K562 (cell line): Measurements from ENCODE around the gene PRKG1. TPM values are rescaled to one million over a fixed set of nuclear protein-coding genes. Genes with fewer than 3 reads are reported as not detected.

Experiments
- ATAC-seq: fragments of 200-7000 bp; cut with Tn5 transposase; 3 replicates; pipeline ENCODE4 v1.9.1; 2020; ENCODE audit warnings: moderate library complexity
- BruUV-seq: library from RNA; stranded (reverse); fragments of 400-500 nt; replicated peaks from 2 replicates; lab custom pipeline; 2021; lab: Mats Ljungman, UMichigan
- CTCF ChIA-PET: fragments of 300-600 bp; formaldehyde crosslinking; extraction: SDS; loops from one replicate; lab custom pipeline; 2021; ENCODE audit warnings: low intra/inter-chr PET ratio; lab: Yijun Ruan, JAX
- POLR2A ChIA-PET: fragments of 300-600, 350-650 bp; sonication (Branson Sonifier 250); formaldehyde crosslinking; extraction: SDS; loops from one replicate; lab custom pipeline; 2021; ENCODE audit warnings: antibody characterized with exemption, inconsistent platforms; lab: Yijun Ruan, JAX
- DNase-seq, 4 experiments: peaks; one replicate each; pipeline versions ENCODE4 v3.0.0 to v3.0.0-alpha.2; 2011 to 2018; ENCODE audit warnings: low spot score in 3 of 4, mixed read lengths in 3 of 4; ENCODE audit errors: extremely low read depth in 1 of 4
- FAIRE-seq: peaks from 2 replicates; lab custom pipeline; 2011; peaks lifted over from hg19 to GRCh38; lab: Jason Lieb, UNC
- H2AFZ ChIP-seq: 2 replicates; pipeline ENCODE4 v1.6.0; 2011; ENCODE audit warnings: low read depth, low read length, control low read depth, inconsistent platforms
- H3K27ac ChIP-seq: fragments of 200-600 bp; 3 replicates; pipeline ENCODE4 v1.8.0; 2011; ENCODE audit warnings: low read depth, mild to moderate bottlenecking, control low read depth, inconsistent platforms, low read length, moderate library complexity, mixed read lengths; ENCODE audit errors: extremely low read depth
- H3K27me3 ChIP-seq, 2 experiments: fragments of 300-600 bp in 1 of 2; 2 replicates in 1 of 2; 3 replicates in 1 of 2; pipeline versions ENCODE4 v1.6.0 to v1.8.0; 2011; ENCODE audit warnings: inconsistent platforms in 2 of 2, low read length in 2 of 2, mild to moderate bottlenecking in 1 of 2, mixed read lengths in 1 of 2, moderate library complexity in 1 of 2; ENCODE audit not compliant: control insufficient read depth in 2 of 2, insufficient read depth in 2 of 2
- H3K36me3 ChIP-seq: fragments of 300-600 bp; 3 replicates; pipeline ENCODE4 v1.8.0; 2011; ENCODE audit warnings: mild to moderate bottlenecking, low read length, inconsistent platforms; ENCODE audit not compliant: control insufficient read depth, insufficient read depth
- H3K4me1 ChIP-seq, 2 experiments: fragments of 200-600 bp in 1 of 2; replicated peaks in 1 of 2; 2 replicates in 1 of 2; 3 replicates in 1 of 2; pipeline versions ENCODE4 v1.5.1 to v1.8.0; 2011; ENCODE audit warnings: inconsistent platforms in 2 of 2, low read length in 2 of 2, mild to moderate bottlenecking in 1 of 2, mixed read lengths in 1 of 2, moderate library complexity in 1 of 2; ENCODE audit not compliant: control insufficient read depth in 2 of 2, insufficient read depth in 2 of 2
- H3K4me2 ChIP-seq: 2 replicates; pipeline ENCODE4 v1.6.1; 2011; ENCODE audit warnings: low read length, control low read depth, inconsistent platforms, mixed read lengths; ENCODE audit not compliant: insufficient read depth
- H3K4me3 ChIP-seq: fragments of 200-600 bp; sonication (generic), shearing (Covaris generic); 2 replicates; pipeline ENCODE4 v1.5.1; 2016; ENCODE audit warnings: control low read depth, inconsistent platforms
- H3K79me2 ChIP-seq: fragments of 200-600 bp; 3 replicates; pipeline ENCODE4 v1.8.0; 2011; ENCODE audit warnings: low read length, inconsistent platforms; ENCODE audit not compliant: control insufficient read depth, insufficient read depth
- H3K9ac ChIP-seq, 2 experiments: 2 replicates each; pipeline versions ENCODE4 v1.6.0 to v1.6.1; 2011; ENCODE audit warnings: low read depth in 2 of 2, low read length in 2 of 2, control low read depth in 1 of 2, inconsistent platforms in 1 of 2, mild to moderate bottlenecking in 1 of 2, mixed read lengths in 1 of 2; ENCODE audit not compliant: insufficient read depth in 1 of 2
- H3K9me1 ChIP-seq: one replicate; pipeline ENCODE4 v1.6.0; 2011; ENCODE audit warnings: inconsistent platforms, mild to moderate bottlenecking, low read length, moderate library complexity; ENCODE audit not compliant: control insufficient read depth, insufficient read depth
- H3K9me3 ChIP-seq: replicated peaks from 2 replicates; pipeline ENCODE4 v1.5.1; 2011; ENCODE audit warnings: low read depth, low read length, inconsistent platforms; ENCODE audit not compliant: control insufficient read depth, insufficient read depth
- H4K20me1 ChIP-seq: replicated peaks from 2 replicates; pipeline ENCODE4 v1.6.1; 2011; ENCODE audit warnings: low read length, inconsistent platforms, mixed read lengths; ENCODE audit not compliant: control insufficient read depth, insufficient read depth
- CTCF ChIP-seq, 3 experiments: IDR thresholded peaks in 2 of 3; conservative IDR thresholded peaks in 1 of 3; 2 replicates each; pipeline ENCODE4 v1.5.1; 2011 to 2012; ENCODE audit warnings: low read length in 3 of 3, mild to moderate bottlenecking in 3 of 3, control low read depth in 2 of 3, improper control_type of control experiment in 1 of 3, inconsistent platforms in 1 of 3, low read depth in 1 of 3, mixed read lengths in 1 of 3, moderate library complexity in 1 of 3; ENCODE audit not compliant: insufficient read depth in 2 of 3
- KHSRP ChIP-seq: fragments of 450-650 bp; IDR thresholded peaks from 2 replicates; pipeline ENCODE4 v1.6.1; 2017
- KLF1 ChIP-seq: fragments of 450-650 bp; IDR thresholded peaks from 2 replicates; pipeline ENCODE4 v1.6.1; 2016; ENCODE audit warnings: missing genetic modification characterization, missing compliant biosample characterization
- NR2C2 ChIP-seq, 2 experiments: fragments of 200-800 bp in 1 of 2; sonication (Bioruptor generic) in 1 of 2; sonication (generic) in 1 of 2; formaldehyde crosslinking in 1 of 2; IDR thresholded peaks; 2 replicates each; pipeline versions ENCODE4 v1.6.1 to v1.8.0; 2016 to 2022; ENCODE audit warnings: mild to moderate bottlenecking in 1 of 2, missing compliant biosample characterization in 1 of 2, missing genetic modification characterization in 1 of 2, missing genetic modification reagents in 1 of 2
- ZC3H4 ChIP-seq: sonication (generic); formaldehyde crosslinking; IDR thresholded peaks from 2 replicates; pipeline ENCODE4 v1.9.0; 2021; ENCODE audit warnings: missing genetic modification reagents, borderline replicate concordance
- ZNF3 ChIP-seq: fragments of 250-450 bp; sonication (Bioruptor Pico); IDR thresholded peaks from 2 replicates; pipeline ENCODE4 v1.5.0; 2021; ENCODE audit warnings: mild to moderate bottlenecking, moderate library complexity
- WGBS: fragments of 100-300 bp; shearing (Covaris generic); methylation state at CpG from one replicate; pipeline ENCODE4 v1.1.6; 2016; ENCODE audit warnings: low coverage, mixed read lengths; ENCODE audit not compliant: insufficient coverage; ENCODE audit errors: missing lambda C conversion rate; 5-methylcytosine and 5-hydroxymethylcytosine counted together
- in situ Hi-C: fragments of 300-500 bp; cut with MboI; formaldehyde crosslinking; loops from 4 replicates; pipeline ENCODE4 v1.15.0; 2018; ENCODE audit warnings: inconsistent platforms, mixed read lengths
- intact Hi-C: fragments of 100-400 bp; cut with micrococcal nuclease; formaldehyde crosslinking; loops from 2 replicates; pipeline ENCODE4 v1.14.2; 2022
- polyA plus RNA-seq, 8 experiments: library from polyadenylated mRNA; depleted of rRNA in 4 of 8; stranded (reverse) in 5 of 8; unstranded in 3 of 8; fragments of >200 nt; fragmentation: Nextera tagmentation in 2 of 8; fragmentation: Illumina TruSeq in 1 of 8; extraction: Ambion mirVana in 2 of 8; extraction: Trizol in 1 of 8; gene quantifications; 2 replicates each; pipeline versions ENCODE4 v1.2.1 to v1.2.3, GENCODE V29; 2011 to 2014; ENCODE audit warnings: inconsistent platforms in 1 of 8, missing spikeins in 1 of 8
- total RNA-seq, 7 experiments: library from RNA; depleted of rRNA in 6 of 7; stranded (reverse); fragments of >200 nt in 6 of 7; fragmentation: Illumina TruSeq in 2 of 7; extraction: Trizol in 2 of 7; gene quantifications; 2 replicates each; pipeline versions ENCODE4 v1.2.1 to v1.2.3, GENCODE V29; 2011 to 2021; ENCODE audit warnings: low replicate concordance in 1 of 7

The PRKG1 gene
- total and polyA plus RNA-seq, 9 of the 15 experiments (the other 6 are each of a cell fraction or from before 2014, with no cell fraction given): 0.22 TPM; not detected in 8

DNA sequence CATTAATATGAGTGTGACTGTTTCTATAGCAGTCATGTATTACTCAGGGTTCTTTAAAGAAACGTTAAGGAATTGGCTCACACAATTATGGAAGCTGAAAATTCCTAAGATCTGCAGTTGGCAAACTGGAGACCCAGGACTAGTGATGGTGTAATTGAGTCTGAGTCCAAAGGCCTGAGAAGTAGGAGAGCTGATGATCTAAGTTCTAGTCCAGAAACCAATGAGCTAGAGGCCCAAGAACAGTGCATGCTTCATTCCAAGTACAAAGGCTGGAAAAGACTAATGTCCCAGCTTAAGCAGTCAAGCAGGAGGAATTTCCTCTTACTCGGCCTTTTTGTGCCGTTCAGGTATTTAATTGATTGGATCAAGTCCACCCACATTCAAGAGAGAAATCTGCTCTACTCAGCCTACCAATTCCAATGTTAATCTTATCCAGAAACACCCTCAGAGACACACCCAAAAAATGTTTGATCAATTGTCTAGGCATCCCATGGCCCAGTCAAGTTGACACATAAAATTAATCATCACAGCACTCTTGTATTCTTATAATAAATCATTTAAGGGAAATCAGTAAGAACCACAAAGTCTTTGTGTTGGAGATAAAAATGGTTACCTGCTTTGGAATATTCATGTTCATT lies 312.1 kb downstream of the PRKG1 start:
- no peaks in the 10 kb centered on the region for H3K4me1 ChIP-seq
- H3K9me3 ChIP-seq: no peaks in the 10 kb centered on the region; the same call in 1 of the 2 replicates
- H3K4me3 ChIP-seq: no peak overlapping the region
- no peak overlapping the region for H3K4me2 ChIP-seq
- intact Hi-C loops (loop anchor here (5.0 kb wide), 2 partner anchors 576 to 831 kb away; no protein-coding TSS in a partner anchor), in situ Hi-C loops (no loop called here)
- no peak for FAIRE-seq
- 0% methylated on average over 3 of the region's 3 CpGs for WGBS
- BruUV-seq: no TSS peak
- DNase-seq: no peak
- H4K20me1 ChIP-seq: no peaks in the 10 kb centered on the region
- H3K9me1 ChIP-seq: no peaks in the 10 kb centered on the region
- no peak overlapping the region for H3K27ac ChIP-seq
- H3K79me2 ChIP-seq: no peaks in the 10 kb centered on the region
- H3K36me3 ChIP-seq: no peaks in the 10 kb centered on the region
- no peak for ATAC-seq
- ChIA-PET CTCF (no interaction called here), POLR2A (no interaction called here)
- no peaks in the 10 kb centered on the region for H3K27me3 ChIP-seq
- no peak for TF ChIP-seq ZC3H4 (CRISPR knock-in tag)
- no peak for TF ChIP-seq KLF1 (tag)
- H2AFZ ChIP-seq: no peak overlapping the region
- no peak overlapping the region for H3K9ac ChIP-seq

DNA sequence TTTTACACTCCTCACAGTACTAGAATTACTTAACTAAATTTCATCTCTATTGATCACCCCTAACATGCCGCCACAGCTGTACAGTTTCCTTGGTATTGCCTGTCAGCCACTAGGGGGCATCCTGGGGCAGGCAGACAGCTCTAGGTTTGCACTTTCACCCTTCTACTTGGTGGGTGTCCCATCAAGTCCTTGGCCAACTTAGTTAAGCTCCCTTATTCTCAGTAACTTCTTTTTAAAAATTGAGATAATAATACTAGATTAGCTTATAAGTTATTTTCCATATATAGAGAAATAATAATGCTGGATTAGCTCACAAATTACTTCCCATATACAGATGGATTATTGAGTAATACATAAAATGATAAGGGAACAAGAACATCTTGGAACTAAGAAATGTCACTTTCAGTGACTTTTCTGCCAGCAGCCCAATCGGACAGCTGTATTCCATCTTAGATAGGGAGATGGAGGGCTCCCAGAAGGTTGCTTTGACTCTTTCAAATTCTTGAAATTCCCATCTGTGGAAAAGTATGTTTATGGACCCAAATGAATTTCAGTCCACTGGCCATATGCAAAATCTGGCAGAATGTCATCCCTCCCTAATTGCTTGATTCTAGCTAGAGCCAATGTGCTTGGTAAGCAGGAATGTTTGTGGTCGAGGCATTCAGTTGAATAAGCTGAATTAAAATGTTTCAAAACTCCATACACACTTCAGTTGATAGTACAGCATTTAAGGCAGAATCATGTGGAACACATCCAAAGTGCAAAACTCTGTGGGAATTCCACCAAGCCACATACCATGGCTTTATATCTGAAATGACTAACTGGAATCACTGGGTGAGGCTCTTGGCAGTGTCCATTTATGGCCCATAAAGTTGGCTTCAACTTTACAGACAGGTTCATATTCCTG lies 315.4 kb downstream of the PRKG1 start:
- H3K27me3 ChIP-seq: no peaks in the 10 kb centered on the region
- no peaks in the 10 kb centered on the region for H3K9me1 ChIP-seq
- H3K4me1 ChIP-seq: no peaks in the 10 kb centered on the region
- 0% methylated on average over 3 of the region's 3 CpGs for WGBS
- ChIA-PET POLR2A (no interaction called here), CTCF (interaction anchor here (0.5 to 1.3 kb wide), 2 partner anchors 666 to 826 kb away, joined by 3 to 7 read pairs; no protein-coding TSS in a partner anchor)
- ATAC-seq (peak; percentile 79), DNase-seq (peak; percentile 15 to 55 (median 52)), FAIRE-seq (peak; percentile 35)
- no peaks in the 10 kb centered on the region for H3K9me3 ChIP-seq
- intact Hi-C loops (loop anchor here (5.0 kb wide), 2 partner anchors 573 to 828 kb away; no protein-coding TSS in a partner anchor), in situ Hi-C loops (no loop called here)
- no peaks in the 10 kb centered on the region for H3K36me3 ChIP-seq
- no peaks in the 10 kb centered on the region for H4K20me1 ChIP-seq
- no peak overlapping the region for H2AFZ ChIP-seq
- H3K79me2 ChIP-seq: no peaks in the 10 kb centered on the region
- H3K9ac ChIP-seq: no peak overlapping the region
- no TSS peak for BruUV-seq
- H3K4me2 ChIP-seq: no peak overlapping the region
- H3K4me3 ChIP-seq: no peak overlapping the region
- H3K27ac ChIP-seq: no peak overlapping the region
- TF ChIP-seq ZNF3 (CRISPR knock-in tag): no peak
- TF ChIP-seq NR2C2 (CRISPR knock-in tag; IDR thresholded peaks at IDR 0.05): no peak
- peak; percentile 32; the same call in 1 of the 2 replicates for TF ChIP-seq NR2C2 (tag; IDR thresholded peaks at IDR 0.05)
- TF ChIP-seq KHSRP: no peak
- peak; percentile 51 to 77 (median 66) for TF ChIP-seq CTCF (IDR thresholded peaks at IDR 0.05 in 2 of 3, conservative IDR thresholded peaks at IDR 0.05 in 1 of 3; ENCODE audit: insufficient read depth in 2 of 3, low read depth in 1 of 3, low read length in 3 of 3)
